GM04504 (cell line): ENCODE data around the gene KLHL3.

Source experiments
- DNase-seq: peaks from one replicate; pipeline ENCODE4 v3.0.0-alpha.2; 2012; ENCODE audit warnings: low read depth

The KLHL3 gene

DNA sequence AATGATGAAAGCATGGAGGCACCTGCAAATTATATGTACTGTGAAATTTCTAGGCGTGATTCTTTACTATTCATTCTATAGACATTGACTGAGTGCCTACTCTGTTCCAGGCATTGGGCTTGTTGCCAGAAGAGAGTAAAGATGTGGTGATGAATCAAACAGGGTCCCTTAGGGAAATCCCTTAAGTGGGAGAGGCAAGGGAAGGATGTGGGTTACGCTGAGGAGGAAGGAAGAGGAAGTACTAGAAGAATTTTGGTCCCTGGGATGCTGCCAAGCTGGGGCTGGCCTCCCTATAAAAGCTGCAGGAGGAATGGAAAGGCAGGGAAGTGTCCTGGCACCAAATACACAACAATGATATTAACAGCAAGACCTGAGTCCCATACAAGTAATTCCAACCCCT lies 160.0 kb downstream of the KLHL3 start:
- no peak for DNase-seq

DNA sequence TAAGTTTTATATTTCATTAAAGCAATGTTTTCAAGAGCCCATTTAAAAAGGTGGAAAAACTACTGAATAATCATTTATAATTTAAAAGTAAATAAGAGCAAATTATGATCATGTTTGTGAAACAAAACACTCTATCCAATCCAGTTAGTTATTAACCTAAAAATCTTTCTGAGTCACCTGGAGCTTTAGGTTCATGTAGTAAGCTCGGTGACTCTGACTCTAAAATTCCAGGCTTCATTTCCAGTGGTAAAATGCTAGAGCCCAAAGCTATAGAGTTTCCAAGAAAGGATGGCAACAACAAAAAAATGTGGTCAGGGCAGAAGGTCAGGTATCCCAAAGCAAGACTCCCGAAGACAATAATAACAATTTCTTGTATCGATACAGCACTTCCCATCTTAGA lies 160.7 kb downstream of the KLHL3 start:
- no peak for DNase-seq

DNA sequence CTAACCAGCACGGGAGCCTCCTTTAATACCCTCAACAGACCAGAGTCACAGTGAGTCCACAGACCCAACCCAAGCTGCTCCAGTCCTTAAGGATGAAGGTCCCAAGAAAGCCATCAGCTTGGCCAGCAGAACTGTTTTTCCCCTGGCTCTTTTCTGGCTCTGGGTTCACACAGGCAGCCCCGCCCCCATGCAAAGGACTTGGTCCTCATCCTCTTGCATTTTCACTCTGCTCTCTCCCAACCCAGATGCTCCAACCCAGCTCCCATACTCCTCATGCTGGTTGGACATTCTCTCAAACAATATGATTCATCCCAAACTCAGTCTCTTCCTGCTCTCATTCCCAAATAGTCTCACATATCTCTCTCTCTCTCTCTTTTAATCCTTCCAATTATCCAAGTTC lies 162.5 kb downstream of the KLHL3 start:
- DNase-seq: no peak

DNA sequence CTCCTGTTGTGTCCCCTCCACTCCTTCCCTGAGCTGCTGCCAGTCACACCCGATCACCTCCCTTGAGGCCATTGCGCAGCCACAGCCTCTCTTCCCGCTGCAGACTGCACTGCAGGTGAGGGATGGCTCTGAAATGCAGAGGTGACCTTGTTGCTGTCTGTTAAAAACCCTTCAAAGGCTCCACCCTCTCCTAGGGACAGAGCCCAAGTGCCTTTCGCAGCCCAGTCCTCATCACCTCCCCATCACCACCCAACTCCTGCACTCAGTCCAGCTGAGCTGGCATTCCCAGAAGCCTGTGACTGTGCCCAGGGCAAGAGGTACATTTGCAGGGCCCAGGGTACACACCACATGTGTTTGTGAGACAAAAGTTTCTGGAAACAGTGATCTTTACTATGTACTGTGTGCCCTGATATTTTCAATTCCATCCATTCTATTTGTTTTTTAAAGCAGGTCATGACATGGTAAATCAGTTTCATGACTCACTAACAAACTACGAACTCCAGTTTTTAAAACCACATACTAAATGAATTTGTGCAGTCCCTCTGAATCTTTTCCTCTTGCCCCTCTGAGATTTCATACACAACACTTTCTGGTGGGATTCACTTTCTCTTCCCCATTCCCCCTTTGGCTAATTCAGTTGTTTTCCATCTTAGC lies 163.7 kb downstream of the KLHL3 start:
- DNase-seq: no peak

- DNase-seq: no peak
These were observed 165.8 kb downstream of the KLHL3 start for GRCh38 chr5:137570070-137570469.
